AG04450 (cell line): Measurements from ENCODE around the gene ABLIM1. TPM values are rescaled to one million over a fixed set of nuclear protein-coding genes. Genes with fewer than 3 reads are reported as not detected.

Source experiments
- CTCF ChIA-PET: fragments of 300-600, 350-600 bp; formaldehyde crosslinking; extraction: SDS; loops from one replicate; lab custom pipeline; 2022; ENCODE audit warnings: antibody characterized with exemption, inconsistent platforms; lab: Charles Lee
- POLR2A ChIA-PET: fragments of 350-600 bp; formaldehyde crosslinking; extraction: SDS; loops from one replicate; lab custom pipeline; 2021; ENCODE audit warnings: antibody characterized with exemption, inconsistent platforms; lab: Yijun Ruan, JAX
- DNase-seq: peaks from one replicate; pipeline ENCODE4 v3.0.0-alpha.2; 2011; ENCODE audit warnings: low read depth, low spot score
- H3K27ac ChIP-seq: one replicate; pipeline ENCODE4 v1.5.1; 2012; ENCODE audit warnings: low read depth, low read length, control low read depth
- H3K27me3 ChIP-seq: one replicate; pipeline ENCODE4 v1.6.0; 2012; ENCODE audit warnings: low read length; ENCODE audit not compliant: control insufficient read depth, insufficient read depth
- H3K4me3 ChIP-seq: 2 replicates; pipeline ENCODE4 v1.5.1; 2011; ENCODE audit warnings: mild to moderate bottlenecking, low read depth, low read length, control low read depth
- H3K9me3 ChIP-seq: 2 replicates; pipeline ENCODE4 v1.5.1; 2012; ENCODE audit warnings: low read length; ENCODE audit not compliant: control insufficient read depth, insufficient read depth
- polyA plus RNA-seq: library from polyadenylated mRNA; depleted of rRNA; stranded (reverse); fragments of >200 nt; gene quantifications from 2 replicates; pipeline ENCODE4 v1.2.3, GENCODE V29; 2011
- TF ChIP-seq, protein P1 (sequence below): IDR thresholded peaks from 2 replicates; pipeline ENCODE4 v1.5.1; 2011; ENCODE audit warnings: low read depth, low read length, control low read depth, inconsistent platforms

The ABLIM1 gene
- polyA plus RNA-seq, 1 experiment: 6.4 TPM

DNA sequence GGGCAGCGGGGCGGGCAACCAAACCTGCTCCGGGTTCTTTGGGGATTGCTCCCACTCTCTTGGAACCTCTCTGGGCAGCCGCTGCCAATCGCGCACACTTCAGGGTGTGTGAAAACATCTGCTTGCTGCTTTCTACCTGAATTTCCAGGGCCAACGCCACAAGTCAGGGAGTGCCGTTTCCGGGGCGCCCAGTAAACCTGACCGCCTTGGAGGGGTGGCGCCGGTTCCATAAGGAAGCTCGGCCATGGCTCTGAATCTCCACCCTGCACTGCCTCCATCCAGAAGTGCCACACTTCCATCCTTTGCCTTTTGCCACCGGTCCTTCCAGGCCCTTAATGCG lies 253.1 kb downstream of the ABLIM1 start:
- H3K27ac ChIP-seq: no peak overlapping the region
- DNase-seq: no peak
- no peak overlapping the region for H3K4me3 ChIP-seq
- H3K27me3 ChIP-seq: peaks cover 62% of the 10 kb centered on the region
- POLR2A ChIA-PET: no interaction called here
- TF ChIP-seq, protein P1, sequence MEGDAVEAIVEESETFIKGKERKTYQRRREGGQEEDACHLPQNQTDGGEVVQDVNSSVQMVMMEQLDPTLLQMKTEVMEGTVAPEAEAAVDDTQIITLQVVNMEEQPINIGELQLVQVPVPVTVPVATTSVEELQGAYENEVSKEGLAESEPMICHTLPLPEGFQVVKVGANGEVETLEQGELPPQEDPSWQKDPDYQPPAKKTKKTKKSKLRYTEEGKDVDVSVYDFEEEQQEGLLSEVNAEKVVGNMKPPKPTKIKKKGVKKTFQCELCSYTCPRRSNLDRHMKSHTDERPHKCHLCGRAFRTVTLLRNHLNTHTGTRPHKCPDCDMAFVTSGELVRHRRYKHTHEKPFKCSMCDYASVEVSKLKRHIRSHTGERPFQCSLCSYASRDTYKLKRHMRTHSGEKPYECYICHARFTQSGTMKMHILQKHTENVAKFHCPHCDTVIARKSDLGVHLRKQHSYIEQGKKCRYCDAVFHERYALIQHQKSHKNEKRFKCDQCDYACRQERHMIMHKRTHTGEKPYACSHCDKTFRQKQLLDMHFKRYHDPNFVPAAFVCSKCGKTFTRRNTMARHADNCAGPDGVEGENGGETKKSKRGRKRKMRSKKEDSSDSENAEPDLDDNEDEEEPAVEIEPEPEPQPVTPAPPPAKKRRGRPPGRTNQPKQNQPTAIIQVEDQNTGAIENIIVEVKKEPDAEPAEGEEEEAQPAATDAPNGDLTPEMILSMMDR: no peak
- CTCF ChIA-PET: no interaction called here
- no peaks in the 10 kb centered on the region; the same call in 1 of the 2 replicates for H3K9me3 ChIP-seq

DNA sequence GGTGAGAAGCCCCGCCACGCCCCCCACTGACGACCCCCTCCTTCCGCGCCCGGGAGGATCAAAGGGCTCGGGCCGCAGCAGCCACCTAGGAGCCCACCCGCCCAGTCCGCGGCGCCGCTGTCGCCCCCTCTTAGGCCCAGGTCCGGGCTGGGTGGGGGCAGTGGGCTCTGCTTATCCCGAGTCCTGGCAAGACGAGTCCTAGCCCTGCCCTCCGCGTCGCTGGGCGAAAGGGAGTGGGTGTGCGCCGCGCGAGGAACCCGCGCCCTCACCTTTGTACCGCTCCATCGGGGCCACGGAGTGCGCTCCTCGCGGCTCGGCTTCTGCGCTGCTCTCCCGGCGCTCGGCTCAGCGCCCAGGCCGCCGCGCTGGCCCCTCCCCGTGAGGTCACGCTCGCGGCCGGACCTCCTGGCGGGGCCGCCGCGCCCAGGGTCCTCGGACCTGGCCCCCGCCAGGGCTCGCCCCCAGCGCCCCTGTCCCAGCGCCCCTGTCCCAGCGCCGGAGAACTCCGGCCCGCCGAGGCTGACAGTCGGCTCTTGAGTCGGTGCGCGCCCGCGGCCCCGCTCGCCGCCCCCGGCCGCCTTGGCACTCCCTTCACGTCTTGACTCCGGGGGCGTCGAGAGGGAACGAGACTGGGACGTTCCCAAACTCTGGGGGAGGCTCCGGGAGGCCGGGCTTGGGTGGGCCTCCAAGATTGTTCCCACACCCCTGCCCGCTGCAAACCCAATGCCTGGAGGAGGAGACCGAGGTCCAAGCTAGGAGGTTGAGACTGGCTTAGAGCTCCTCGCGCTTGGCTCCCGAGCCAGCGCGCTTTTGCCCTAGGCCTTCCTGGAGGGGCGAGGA lies 253.7 kb downstream of the ABLIM1 start, which contains the start of gene AFAP1L2:
Gene AFAP1L2 (minus strand): TSS at position 332 of the 840 bp plus-strand sequence. CDS start 47 bp downstream, at position 285.
- ChIA-PET CTCF (interaction anchor here (1.7 kb wide), 1 partner anchor 100 kb away, joined by 7 read pairs; no protein-coding TSS in a partner anchor), POLR2A (no interaction called here)
- TF ChIP-seq, protein P1: no peak
- Histone ChIP-seq H3K27ac (no peak within 1 kb of the TSS), H3K9me3 (no peaks in the 10 kb centered on the region; the same call in 1 of the 2 replicates), H3K27me3 (peaks cover 61% of the 10 kb centered on the region), H3K4me3 (no peak within 1 kb of the TSS)
- DNase-seq: no peak

DNA sequence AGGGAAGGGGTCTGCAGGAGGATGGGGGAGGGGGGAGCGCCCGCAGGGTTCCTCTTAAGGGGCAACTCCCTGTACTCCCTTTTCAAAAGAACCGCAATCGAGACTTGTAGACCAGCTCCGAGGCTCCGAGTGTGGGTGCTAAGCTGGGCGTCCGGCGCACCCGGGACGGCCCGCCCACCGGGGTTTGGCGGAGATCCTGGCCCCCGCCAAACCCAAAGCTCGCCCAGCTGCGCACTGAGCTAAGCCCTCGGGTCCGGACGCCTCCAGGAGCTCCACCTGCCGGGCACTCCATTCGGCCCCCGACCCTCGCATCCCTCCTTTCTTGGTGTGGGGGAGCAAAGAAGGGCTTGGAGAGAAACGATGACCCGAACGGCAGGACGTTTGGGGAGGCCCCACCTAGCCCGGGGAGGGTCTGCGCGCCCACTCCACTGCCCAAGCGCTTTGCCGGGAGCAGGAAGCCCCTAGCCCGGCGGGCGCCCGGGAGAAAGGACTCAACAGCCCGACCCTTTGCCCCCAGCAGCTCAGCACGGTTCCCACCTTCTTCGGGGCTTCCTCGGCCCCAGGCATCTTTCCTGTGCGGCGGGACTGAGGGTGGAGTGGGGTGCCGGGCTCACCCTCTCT lies 254.4 kb downstream of the ABLIM1 start:
- TF ChIP-seq, protein P1: 0 out of 2 replicates have a peak, but pooled peaks have one; percentile 2
- ChIA-PET CTCF (interaction anchor here (0.6 to 1.7 kb wide), 2 partner anchors 99 to 453 kb away, joined by 3 to 7 read pairs; no protein-coding TSS in a partner anchor), POLR2A (no interaction called here)
- Histone ChIP-seq H3K27ac (no peak overlapping the region), H3K4me3 (no peak overlapping the region), H3K9me3 (no peaks in the 10 kb centered on the region; the same call in 1 of the 2 replicates), H3K27me3 (peaks cover 61% of the 10 kb centered on the region)
- no peak for DNase-seq

DNA sequence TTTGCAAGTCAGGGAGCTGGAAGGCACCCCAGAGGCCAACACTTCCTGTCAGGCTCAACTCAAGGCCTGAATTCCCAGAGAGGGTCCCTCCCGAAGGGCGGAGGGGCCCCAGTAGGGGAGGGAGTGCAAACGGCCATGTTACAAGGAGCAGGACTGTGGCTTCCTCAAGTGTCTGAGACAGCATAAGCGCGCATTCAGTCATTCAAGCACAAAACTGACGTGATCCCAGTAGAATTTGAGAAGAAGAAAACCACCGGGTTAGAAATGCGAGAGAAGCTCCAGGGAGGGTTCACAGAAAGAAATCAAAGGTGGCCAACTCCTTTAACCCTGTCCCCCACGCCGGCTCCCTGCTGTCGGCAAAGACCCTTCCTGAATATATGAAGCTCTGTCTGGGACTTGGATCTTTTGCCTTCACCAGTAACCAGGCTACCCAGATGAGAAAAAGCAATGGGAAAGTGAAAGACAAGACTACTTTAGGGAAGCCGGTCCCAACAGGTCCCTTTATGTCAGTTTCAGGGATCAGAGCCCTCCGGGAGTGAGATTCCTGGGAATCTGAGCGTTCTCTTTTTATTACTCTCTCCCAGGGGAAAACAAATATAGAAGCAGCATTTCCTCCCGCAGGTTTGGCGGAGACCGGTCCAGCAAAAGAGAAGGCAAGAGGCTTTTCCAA lies 255.1 kb downstream of the ABLIM1 start:
- ChIA-PET POLR2A (no interaction called here), CTCF (interaction anchor here (0.6 to 1.7 kb wide), 3 partner anchors 18 to 452 kb away, joined by 3 to 7 read pairs (median 3); no protein-coding TSS in a partner anchor)
- Histone ChIP-seq H3K27ac (no peak overlapping the region), H3K9me3 (no peaks in the 10 kb centered on the region; the same call in 1 of the 2 replicates), H3K27me3 (peaks cover 66% of the 10 kb centered on the region), H3K4me3 (no peak overlapping the region)
- DNase-seq: no peak
- TF ChIP-seq, protein P1: no peak
